Activated CD8-positive, alpha-beta memory T cell treated with anti-CD3 and anti-CD28 coated beads, Interleukin-2, amount 50 U/mL, for 24 hours (primary cell): Measurements from ENCODE around the gene KCTD15.

Source experiments
- DNase-seq: peaks from one replicate; pipeline ENCODE4 v3.0.0-alpha.2; 2020; ENCODE audit errors: extremely low read depth

KCTD15 gene

GRCh38 chr19:33859016-33859415 is 62.3 kb downstream of the KCTD15 start:
- DNase-seq, result no peak

GRCh38 chr19:33860312-33861090 is 63.8 kb downstream of the KCTD15 start:
- DNase-seq, result no peak

GRCh38 chr19:33861950-33862349 is 65.3 kb downstream of the KCTD15 start:
- no peak for DNase-seq

- no peak for DNase-seq
Measured at GRCh38 chr19:33862981-33863380, 66.3 kb downstream of the KCTD15 start.

- no peak for DNase-seq
Measured at GRCh38 chr19:33863436-33863835, 66.8 kb downstream of the KCTD15 start.

- DNase-seq, result no peak
Measured at GRCh38 chr19:33864311-33864850, 67.7 kb downstream of the KCTD15 start.

GRCh38 chr19:33865306-33865705 is 68.6 kb downstream of the KCTD15 start:
- no peak for DNase-seq
